H54 (cell line): Measurements from ENCODE around the gene SEMA3C.

Experiments
- DNase-seq: peaks from one replicate; pipeline ENCODE4 v3.0.0; 2011; ENCODE audit warnings: low spot score, mixed read lengths; ENCODE audit not compliant: insufficient read length
- FAIRE-seq: peaks from 3 replicates; lab custom pipeline; 2011; peaks lifted over from hg19 to GRCh38; lab: Jason Lieb, UNC
- POLR2A ChIP-seq: IDR thresholded peaks from 2 replicates; pipeline ENCODE4 v1.6.1; 2011; ENCODE audit warnings: low read depth, mild to moderate bottlenecking, low read length

SEMA3C gene

GRCh38 chr7:80794631-80795573, 123.9 kb downstream of the SEMA3C start:
- no peak for DNase-seq
- no peak for TF ChIP-seq POLR2A
- FAIRE-seq, result peak; percentile 78

- FAIRE-seq, result peak; percentile 61
- no peak for TF ChIP-seq POLR2A
- no peak for DNase-seq
These were observed 127.3 kb downstream of the SEMA3C start for GRCh38 chr7:80791509-80791929.

DNA sequence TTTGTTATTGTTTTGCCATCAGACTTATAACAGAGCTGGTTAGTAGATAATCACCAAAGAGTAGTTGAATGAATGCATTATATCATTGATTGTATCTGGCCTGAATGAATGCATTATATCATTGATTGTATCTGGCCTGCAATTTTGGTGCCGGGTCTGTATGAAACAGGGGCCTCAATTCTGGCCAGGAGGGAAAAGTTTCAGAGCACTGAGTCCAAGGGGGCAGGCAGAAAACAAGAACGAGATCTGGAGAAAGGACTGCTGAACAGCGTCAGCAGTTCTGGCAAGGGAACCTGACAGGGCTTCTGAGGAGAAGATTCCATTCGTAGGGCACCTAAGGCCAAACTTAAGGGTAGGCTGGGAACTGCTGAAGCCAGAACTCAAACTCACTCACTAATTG, 128.0 kb downstream of the SEMA3C start:
- FAIRE-seq (no peak), DNase-seq (no peak)
- no peak for TF ChIP-seq POLR2A

GRCh38 chr7:80787721-80788120, 131.1 kb downstream of the SEMA3C start:
- TF ChIP-seq POLR2A, result no peak
- DNase-seq, result no peak
- FAIRE-seq, result no peak

DNA sequence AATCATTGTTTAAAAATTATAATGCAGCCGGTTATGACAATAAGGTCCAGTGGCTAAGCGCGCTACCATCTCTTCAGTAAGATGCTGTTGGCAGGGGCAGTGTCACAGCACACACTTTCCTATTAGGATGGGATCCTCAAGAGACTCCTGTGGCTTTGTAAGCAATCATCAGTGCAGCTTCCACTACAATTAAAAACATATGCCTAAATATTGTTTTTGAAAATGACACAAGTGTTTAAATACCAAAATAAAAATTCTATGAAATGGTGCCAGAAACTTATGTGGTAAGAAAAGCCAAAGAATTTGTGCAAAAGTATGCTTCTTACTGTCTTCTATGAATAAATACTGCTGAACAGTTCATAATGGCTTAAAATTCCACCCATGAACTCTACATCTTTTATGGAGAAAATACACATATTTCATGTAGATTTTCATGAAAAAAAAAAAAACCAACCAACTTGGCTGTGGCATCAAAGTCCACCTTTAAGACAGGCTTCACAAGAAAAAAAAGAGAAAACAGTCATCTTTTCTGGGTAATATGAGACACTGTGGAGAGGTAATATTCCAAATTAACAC, 132.8 kb downstream of the SEMA3C start:
- FAIRE-seq (no peak), DNase-seq (no peak)
- no peak for TF ChIP-seq POLR2A

GRCh38 chr7:80785276-80785675, 133.6 kb downstream of the SEMA3C start:
- no peak for DNase-seq
- no peak for FAIRE-seq

GRCh38 chr7:80783678-80784327, 135.0 kb downstream of the SEMA3C start:
- FAIRE-seq (peak; percentile 86), DNase-seq (no peak)
- TF ChIP-seq POLR2A, result no peak

More at GRCh38 chr7:80785276-80785675, 133.6 kb downstream of the SEMA3C start:
- no peak for TF ChIP-seq POLR2A

DNA sequence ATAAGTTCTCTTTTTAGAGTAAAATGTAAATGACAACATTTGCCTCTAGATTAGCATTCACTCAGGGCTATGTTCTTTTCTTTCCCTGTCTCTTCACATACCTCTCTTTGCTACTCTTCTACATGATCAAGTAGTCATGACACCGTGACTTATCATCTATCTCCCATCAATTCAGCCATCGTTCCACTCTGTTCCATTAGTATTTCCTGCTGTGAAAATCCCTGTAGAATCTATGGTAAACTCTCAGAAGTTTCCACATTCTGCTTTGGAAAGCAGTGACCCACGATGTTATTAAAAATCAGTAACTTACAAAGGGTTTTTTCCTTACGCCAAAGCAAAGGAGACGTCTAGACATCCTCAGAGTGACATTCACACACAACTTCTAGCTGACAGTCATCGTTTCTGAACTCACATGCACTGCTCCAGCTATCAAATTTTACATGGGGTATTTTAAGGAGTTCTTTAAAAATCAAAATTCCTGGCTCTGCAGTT, 135.6 kb downstream of the SEMA3C start:
- FAIRE-seq (no peak), DNase-seq (no peak)
- no peak for TF ChIP-seq POLR2A

DNA sequence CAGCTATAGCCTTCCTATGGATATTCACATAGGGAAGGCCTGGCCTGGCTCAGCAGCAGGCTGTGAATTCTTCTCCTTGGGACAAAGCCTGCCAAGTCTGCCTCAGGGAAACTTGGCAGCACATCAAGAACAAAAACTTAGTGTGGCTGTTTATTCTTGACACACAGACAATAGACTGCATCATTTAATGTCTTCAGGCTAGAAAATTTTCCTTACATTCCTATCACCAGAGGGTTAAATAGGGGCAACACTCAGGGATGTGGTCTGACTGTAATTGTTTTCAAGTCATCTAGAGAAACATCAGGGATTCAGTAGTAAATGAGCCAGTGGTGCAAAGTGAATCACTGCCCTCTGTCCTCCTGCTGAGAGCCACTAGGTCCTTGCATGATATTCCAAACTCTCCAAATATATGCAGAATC, 137.3 kb downstream of the SEMA3C start:
- TF ChIP-seq POLR2A, result no peak
- FAIRE-seq, result peak; percentile 97
- peak; percentile 13 for DNase-seq

DNA sequence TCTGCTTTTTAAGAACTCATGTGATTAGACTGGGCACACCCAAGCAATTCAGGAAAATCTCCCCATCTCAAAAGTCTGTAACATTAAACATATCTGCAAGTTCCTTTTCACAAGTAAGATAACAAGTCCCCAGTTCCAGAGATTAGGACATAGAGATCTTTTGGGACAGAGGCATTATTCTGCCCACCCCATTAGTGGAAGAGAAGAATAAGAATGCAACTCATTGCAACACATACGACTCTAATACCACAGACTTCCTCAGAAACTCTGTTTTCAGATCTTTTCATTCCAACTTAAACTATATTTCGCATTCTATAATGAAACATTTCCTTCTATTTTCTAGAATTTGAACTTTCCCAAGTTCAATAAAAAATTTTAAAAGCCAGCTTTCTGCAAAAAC, 137.7 kb downstream of the SEMA3C start:
- TF ChIP-seq POLR2A, result no peak
- FAIRE-seq (no peak), DNase-seq (no peak)

DNA sequence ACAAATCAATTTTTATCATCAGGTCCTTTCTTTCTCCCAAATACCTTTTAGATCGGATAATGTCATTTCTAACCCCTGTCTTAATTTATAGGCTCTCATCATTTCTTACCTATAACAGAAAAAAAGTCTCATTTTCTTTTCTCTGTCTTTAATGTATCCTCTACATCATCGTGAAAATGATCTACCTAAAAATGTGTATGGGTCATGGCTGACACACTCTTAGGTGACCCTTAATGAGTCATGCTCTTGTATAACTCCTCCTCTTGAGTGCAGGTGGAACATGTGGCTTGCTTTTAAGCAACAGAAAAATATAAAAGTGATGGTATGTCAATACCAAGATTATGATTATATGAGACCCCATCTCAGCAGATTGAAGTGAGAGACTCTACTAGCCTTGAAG, 139.4 kb downstream of the SEMA3C start:
- FAIRE-seq, result peak; percentile 91
- no peak for DNase-seq

GRCh38 chr7:80775897-80776296, 143.0 kb downstream of the SEMA3C start:
- DNase-seq (no peak), FAIRE-seq (peak; percentile 55)
- TF ChIP-seq POLR2A, result no peak

More for the DNA sequence above, 139.4 kb downstream of the SEMA3C start:
- no peak for TF ChIP-seq POLR2A

- DNase-seq (no peak), FAIRE-seq (peak; percentile 33)
- TF ChIP-seq POLR2A, result no peak
These were observed 143.4 kb downstream of the SEMA3C start for GRCh38 chr7:80775482-80775881.

- DNase-seq (no peak), FAIRE-seq (no peak)
- no peak for TF ChIP-seq POLR2A
These were observed 144.0 kb downstream of the SEMA3C start for GRCh38 chr7:80774843-80775242.
